Measurements from ENCODE around the gene ELMO1.

- no peak for TF ChIP-seq CTCF (IDR thresholded peaks at IDR 0.05)
- TF ChIP-seq POLR2AphosphoS5 (IDR thresholded peaks at IDR 0.05) = no peak
- TF ChIP-seq POLR2A (IDR thresholded peaks at IDR 0.05) = no peak
Observed at GRCh38 chr7:37442268-37442667, 6.4 kb downstream of the ELMO1 start.

All from transverse colon (tissue), 4 donors.